Measurements from ENCODE around the gene FHOD3. TPM values are rescaled to one million over a fixed set of nuclear protein-coding genes. Genes with fewer than 3 reads are reported as not detected.

The FHOD3 gene
- total and polyA plus RNA-seq, 2 experiments from 2014 or later: 2.7 to 8.7 TPM

GRCh38 chr18:36658611-36659010 is 361.1 kb downstream of the FHOD3 start (continued):
- TF ChIP-seq ZNF462 (CRISPR knock-in tag; IDR thresholded peaks at IDR 0.05) (no peak), CREB1 (CRISPR knock-in tag; IDR thresholded peaks at IDR 0.05; ENCODE audit: low read depth) (no peak), ETS1 (IDR thresholded peaks at IDR 0.05) (no peak), EZH2 (IDR thresholded peaks at IDR 0.05; ENCODE audit: low read depth, unreplicated experiment) (no peak), POLR2AphosphoS5 (IDR thresholded peaks at IDR 0.05; ENCODE audit: low read depth) (no peak), NANOG (IDR thresholded peaks at IDR 0.05; ENCODE audit: borderline replicate concordance) (no peak), JUNB (IDR thresholded peaks at IDR 0.05; ENCODE audit: unreplicated experiment) (no peak)

GRCh38 chr18:36660311-36660710 is 362.8 kb downstream of the FHOD3 start:
- Mint-ChIP-seq H3K4me3 (no peak overlapping the region), H3K27ac (no peak overlapping the region), H3K9me3 (no peaks in the 10 kb centered on the region), H3K36me3 (ENCODE audit: low read depth) (no peaks in the 10 kb centered on the region), H3K4me1 (no peaks in the 10 kb centered on the region), H3K27me3 (ENCODE audit: insufficient read depth, low read depth, poor library complexity) (no peaks in the 10 kb centered on the region)
- H3K4me3 ChIP-seq: no peak overlapping the region
- H2AFZ ChIP-seq: no peak overlapping the region
- no peaks in the 10 kb centered on the region for H3K9me2 ChIP-seq (ENCODE audit: insufficient read depth)
- DNase-seq (ENCODE audit: low spot score): no peak
- H3K36me3 ChIP-seq (ENCODE audit: insufficient read depth): no peaks in the 10 kb centered on the region
- no peaks in the 10 kb centered on the region for H3K27me3 ChIP-seq (ENCODE audit: insufficient read depth)
- no peak overlapping the region for H3K27ac ChIP-seq (ENCODE audit: low read depth)
- no peaks in the 10 kb centered on the region for H3F3A ChIP-seq (replicated peaks; ENCODE audit: low read depth)
- no peaks in the 10 kb centered on the region for H4K20me1 ChIP-seq (replicated peaks; ENCODE audit: insufficient read depth)
- no peaks in the 10 kb centered on the region for H3K79me2 ChIP-seq (replicated peaks; ENCODE audit: insufficient read depth)
- H3K4me1 ChIP-seq (ENCODE audit: insufficient read depth): no peaks in the 10 kb centered on the region
- no peak for ATAC-seq
- no peak overlapping the region for H3K4me2 ChIP-seq
- TF ChIP-seq EZH2 (IDR thresholded peaks at IDR 0.05; ENCODE audit: low read depth, unreplicated experiment) (no peak), NANOG (IDR thresholded peaks at IDR 0.05; ENCODE audit: borderline replicate concordance) (no peak), REST (IDR thresholded peaks at IDR 0.05; ENCODE audit: unreplicated experiment) (no peak)
